HFF-Myc (cell line): ENCODE measurements around the gene MRAP.

Source experiments
- DNase-seq: peaks from one replicate; pipeline ENCODE4 v3.0.0-alpha.2; 2011; ENCODE audit warnings: low read depth; ENCODE audit errors: extremely low read depth
- H3K4me3 ChIP-seq: replicated peaks from 2 replicates; pipeline ENCODE4 v1.5.1; 2011; ENCODE audit warnings: low read depth, mild to moderate bottlenecking, control low read depth, low read length
- TF ChIP-seq, protein P1 (sequence below): IDR thresholded peaks from 2 replicates; pipeline ENCODE4 v1.5.1; 2012; ENCODE audit warnings: mild to moderate bottlenecking, low read depth, low read length, control low read depth; ENCODE audit errors: missing control alignments

MRAP gene

DNA sequence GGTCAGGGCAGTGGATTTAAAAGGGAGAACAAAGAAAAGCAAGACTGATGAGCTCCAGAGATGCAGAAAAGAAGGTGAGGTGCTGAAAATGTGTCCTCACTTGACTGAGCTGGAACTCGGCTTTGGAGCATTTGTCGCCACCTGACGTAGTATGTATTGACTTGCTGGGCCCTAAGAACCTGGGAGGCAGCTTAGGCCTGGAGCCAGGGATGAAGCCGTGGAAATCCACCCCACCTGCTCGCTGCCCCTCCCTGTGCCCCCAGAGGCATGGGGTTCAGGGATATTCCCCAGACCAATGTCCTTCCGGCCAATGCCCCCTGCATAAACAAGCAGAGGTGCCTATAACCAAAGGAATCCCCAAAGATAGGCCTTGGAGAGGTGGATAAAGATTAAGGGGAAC lies 14.3 kb downstream of the MRAP start:
- H3K4me3 ChIP-seq = no peak overlapping the region
- TF ChIP-seq, protein P1, sequence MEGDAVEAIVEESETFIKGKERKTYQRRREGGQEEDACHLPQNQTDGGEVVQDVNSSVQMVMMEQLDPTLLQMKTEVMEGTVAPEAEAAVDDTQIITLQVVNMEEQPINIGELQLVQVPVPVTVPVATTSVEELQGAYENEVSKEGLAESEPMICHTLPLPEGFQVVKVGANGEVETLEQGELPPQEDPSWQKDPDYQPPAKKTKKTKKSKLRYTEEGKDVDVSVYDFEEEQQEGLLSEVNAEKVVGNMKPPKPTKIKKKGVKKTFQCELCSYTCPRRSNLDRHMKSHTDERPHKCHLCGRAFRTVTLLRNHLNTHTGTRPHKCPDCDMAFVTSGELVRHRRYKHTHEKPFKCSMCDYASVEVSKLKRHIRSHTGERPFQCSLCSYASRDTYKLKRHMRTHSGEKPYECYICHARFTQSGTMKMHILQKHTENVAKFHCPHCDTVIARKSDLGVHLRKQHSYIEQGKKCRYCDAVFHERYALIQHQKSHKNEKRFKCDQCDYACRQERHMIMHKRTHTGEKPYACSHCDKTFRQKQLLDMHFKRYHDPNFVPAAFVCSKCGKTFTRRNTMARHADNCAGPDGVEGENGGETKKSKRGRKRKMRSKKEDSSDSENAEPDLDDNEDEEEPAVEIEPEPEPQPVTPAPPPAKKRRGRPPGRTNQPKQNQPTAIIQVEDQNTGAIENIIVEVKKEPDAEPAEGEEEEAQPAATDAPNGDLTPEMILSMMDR = no peak
- DNase-seq = no peak

- no peak for DNase-seq
- TF ChIP-seq, protein P1 = no peak
- no peak overlapping the region for H3K4me3 ChIP-seq
Observed at GRCh38 chr21:32314806-32315205, 16.2 kb downstream of the MRAP start.

DNA sequence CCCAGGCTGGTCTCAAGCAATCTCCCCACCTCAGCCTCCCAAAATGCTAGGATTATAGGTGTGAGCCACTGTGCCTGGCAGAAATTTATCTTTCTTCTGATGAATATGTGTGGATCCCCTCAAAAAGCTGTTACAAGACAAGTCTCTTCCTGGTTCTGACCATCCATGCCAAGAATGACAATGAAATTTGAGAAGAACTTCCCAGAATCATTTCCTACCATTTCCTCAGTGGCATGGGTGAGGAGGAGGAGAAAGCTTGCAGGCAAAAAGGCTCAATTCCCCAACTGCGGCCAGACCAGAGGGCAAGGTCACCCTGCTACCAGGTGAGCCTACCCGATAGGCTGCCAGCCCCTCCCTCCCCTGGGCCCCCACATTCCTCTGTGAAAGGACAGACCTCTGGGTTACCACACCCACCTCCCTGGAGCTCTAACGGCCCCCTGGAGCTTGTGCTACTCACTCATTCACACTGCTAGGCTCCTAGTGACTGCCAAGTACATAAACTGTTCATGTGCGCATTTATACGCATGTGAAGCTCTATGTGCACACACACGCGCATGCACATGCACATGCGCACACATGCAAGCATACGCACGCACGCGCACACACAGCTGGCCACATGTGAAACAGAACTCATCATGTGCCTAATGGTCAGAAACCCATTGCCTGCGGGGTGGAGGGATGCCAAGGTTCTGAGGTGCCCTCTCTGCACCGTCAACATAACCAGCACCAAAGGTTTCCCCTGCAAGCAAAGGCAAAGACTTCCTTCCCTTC lies 17.0 kb downstream of the MRAP start:
- no peak for DNase-seq
- TF ChIP-seq, protein P1 = no peak
- H3K4me3 ChIP-seq = no peak overlapping the region

- TF ChIP-seq, protein P1 = no peak
- DNase-seq = no peak
- no peak overlapping the region for H3K4me3 ChIP-seq
Observed at GRCh38 chr21:32316361-32317215, 17.9 kb downstream of the MRAP start.

- TF ChIP-seq, protein P1 = no peak
- H3K4me3 ChIP-seq = no peak overlapping the region
- no peak for DNase-seq
Observed at GRCh38 chr21:32317726-32318125, 19.1 kb downstream of the MRAP start.

- TF ChIP-seq, protein P1 = no peak
- H3K4me3 ChIP-seq = no peak overlapping the region
Observed at GRCh38 chr21:32319012-32319411, 20.4 kb downstream of the MRAP start.

More at GRCh38 chr21:32319012-32319411, 20.4 kb downstream of the MRAP start:
- DNase-seq = no peak
